ENCODE results near the gene NFASC.

NFASC gene

GRCh38 chr1:205059660-205060059 lies 189.0 kb downstream of the NFASC start:
- Histone ChIP-seq H3K4me3 (ENCODE audit: low read length) (no peak overlapping the region), H3K27ac (ENCODE audit: low read depth, low read length) (no peak overlapping the region), H3K4me2 (ENCODE audit: low read length) (no peak overlapping the region), H3F3A (ENCODE audit: control insufficient read depth, insufficient read depth) (no peaks in the 10 kb centered on the region), H3K79me2 (ENCODE audit: control insufficient read depth, low read length) (no peaks in the 10 kb centered on the region), H3K36me3 (ENCODE audit: control insufficient read depth, low read length) (no peaks in the 10 kb centered on the region), H3K9me3 (ENCODE audit: control insufficient read depth, insufficient read depth, low read length) (no peaks in the 10 kb centered on the region), H3K9me2 (replicated peaks; ENCODE audit: control insufficient read depth, low read length) (no peaks in the 10 kb centered on the region), H3K4me1 (ENCODE audit: control insufficient read depth, low read length) (no peaks in the 10 kb centered on the region), H3K27me3 (ENCODE audit: control insufficient read depth, low read length) (0 out of 2 replicates have a peak, but pooled peaks cover 5% of the 10 kb centered on the region), H4K20me1 (ENCODE audit: control insufficient read depth, insufficient read depth, low read depth, low read length) (no peaks in the 10 kb centered on the region)
- no peak for TF ChIP-seq CTCF (IDR thresholded peaks at IDR 0.05; ENCODE audit: low read depth, low read length, poor library complexity, severe bottlenecking)
- no peak for TF ChIP-seq EZH2phosphoT487 (IDR thresholded peaks at IDR 0.05; ENCODE audit: borderline replicate concordance, low read length)

- Histone ChIP-seq H3K27ac (ENCODE audit: low read depth, low read length) (no peak overlapping the region), H3K4me3 (ENCODE audit: low read length) (no peak overlapping the region), H3K4me1 (ENCODE audit: control insufficient read depth, low read length) (no peaks in the 10 kb centered on the region), H3K79me2 (ENCODE audit: control insufficient read depth, low read length) (no peaks in the 10 kb centered on the region), H3K4me2 (ENCODE audit: low read length) (no peak overlapping the region), H3K27me3 (ENCODE audit: control insufficient read depth, low read length) (no peaks in the 10 kb centered on the region), H3F3A (ENCODE audit: control insufficient read depth, insufficient read depth) (no peaks in the 10 kb centered on the region), H4K20me1 (ENCODE audit: control insufficient read depth, insufficient read depth, low read depth, low read length) (no peaks in the 10 kb centered on the region), H3K9me2 (replicated peaks; ENCODE audit: control insufficient read depth, low read length) (no peaks in the 10 kb centered on the region), H3K9me3 (ENCODE audit: control insufficient read depth, insufficient read depth, low read length) (no peaks in the 10 kb centered on the region), H3K36me3 (ENCODE audit: control insufficient read depth, low read length) (no peaks in the 10 kb centered on the region)
- TF ChIP-seq CTCF (IDR thresholded peaks at IDR 0.05; ENCODE audit: low read depth, low read length, poor library complexity, severe bottlenecking): no peak
- TF ChIP-seq EZH2phosphoT487 (IDR thresholded peaks at IDR 0.05; ENCODE audit: borderline replicate concordance, low read length): no peak
These were observed 190.1 kb downstream of the NFASC start for GRCh38 chr1:205060746-205061145.

- H3K9me3 ChIP-seq (ENCODE audit: control insufficient read depth, insufficient read depth, low read length): no peaks in the 10 kb centered on the region
- H3K27ac ChIP-seq (ENCODE audit: low read depth, low read length): no peak overlapping the region
- H3K4me3 ChIP-seq (ENCODE audit: low read length): no peak overlapping the region
- TF ChIP-seq CTCF (IDR thresholded peaks at IDR 0.05; ENCODE audit: low read depth, low read length, poor library complexity, severe bottlenecking): no peak
- H4K20me1 ChIP-seq (ENCODE audit: control insufficient read depth, insufficient read depth, low read depth, low read length): no peaks in the 10 kb centered on the region
- H3K79me2 ChIP-seq (ENCODE audit: control insufficient read depth, low read length): no peaks in the 10 kb centered on the region
- H3K9me2 ChIP-seq (replicated peaks; ENCODE audit: control insufficient read depth, low read length): no peaks in the 10 kb centered on the region
- no peaks in the 10 kb centered on the region for H3K27me3 ChIP-seq (ENCODE audit: control insufficient read depth, low read length)
- no peaks in the 10 kb centered on the region for H3F3A ChIP-seq (ENCODE audit: control insufficient read depth, insufficient read depth)
- no peaks in the 10 kb centered on the region for H3K4me1 ChIP-seq (ENCODE audit: control insufficient read depth, low read length)
- H3K36me3 ChIP-seq (ENCODE audit: control insufficient read depth, low read length): no peaks in the 10 kb centered on the region
- no peak overlapping the region for H3K4me2 ChIP-seq (ENCODE audit: low read length)
These were observed 190.6 kb downstream of the NFASC start for GRCh38 chr1:205061227-205061626.

GRCh38 chr1:205061665-205062069 lies 191.0 kb downstream of the NFASC start:
- H4K20me1 ChIP-seq (ENCODE audit: control insufficient read depth, insufficient read depth, low read depth, low read length): no peaks in the 10 kb centered on the region
- no peaks in the 10 kb centered on the region for H3K36me3 ChIP-seq (ENCODE audit: control insufficient read depth, low read length)
- no peaks in the 10 kb centered on the region for H3K9me3 ChIP-seq (ENCODE audit: control insufficient read depth, insufficient read depth, low read length)
- no peaks in the 10 kb centered on the region for H3K9me2 ChIP-seq (replicated peaks; ENCODE audit: control insufficient read depth, low read length)
- no peaks in the 10 kb centered on the region for H3K27me3 ChIP-seq (ENCODE audit: control insufficient read depth, low read length)
- no peak overlapping the region for H3K27ac ChIP-seq (ENCODE audit: low read depth, low read length)
- H3K4me2 ChIP-seq (ENCODE audit: low read length): no peak overlapping the region
- H3F3A ChIP-seq (ENCODE audit: control insufficient read depth, insufficient read depth): no peaks in the 10 kb centered on the region
- no peak overlapping the region for H3K4me3 ChIP-seq (ENCODE audit: low read length)
- H3K4me1 ChIP-seq (ENCODE audit: control insufficient read depth, low read length): no peaks in the 10 kb centered on the region
- no peaks in the 10 kb centered on the region for H3K79me2 ChIP-seq (ENCODE audit: control insufficient read depth, low read length)
- TF ChIP-seq EZH2phosphoT487 (IDR thresholded peaks at IDR 0.05; ENCODE audit: borderline replicate concordance, low read length) (no peak), CTCF (IDR thresholded peaks at IDR 0.05; ENCODE audit: low read depth, low read length, poor library complexity, severe bottlenecking) (peak; percentile 92)
